MV-4-11 (cell line): Measurements from ENCODE around the gene ROBO4.

Experiments
- DNase-seq: peaks from one replicate; lab custom pipeline; 2025; lab: John Stamatoyannopoulos, UW

The ROBO4 gene

DNA sequence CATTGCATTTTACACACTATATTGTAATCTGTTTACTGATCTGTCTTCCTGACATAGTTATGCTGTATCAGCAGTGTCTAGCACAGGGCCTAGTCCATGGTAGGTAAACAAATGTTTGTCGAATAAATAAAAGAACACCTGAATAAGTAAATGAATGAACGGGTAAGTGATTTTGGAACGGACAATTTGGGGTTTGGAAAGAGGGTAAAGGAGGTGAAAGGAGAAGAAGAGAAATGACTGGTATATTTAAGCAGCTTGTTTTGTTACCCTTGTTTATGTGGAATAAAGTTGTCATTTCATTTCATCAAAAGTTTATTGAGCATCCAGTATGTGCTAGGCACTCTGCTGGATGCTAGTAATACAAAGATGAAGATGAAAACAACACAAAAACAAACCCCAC is 21.3 kb upstream of the ROBO4 start, which contains the start of gene HEPN1:
Gene HEPN1 (plus strand): TSS at position 301 of the 400 bp plus-strand sequence.
- no peak for DNase-seq

DNA sequence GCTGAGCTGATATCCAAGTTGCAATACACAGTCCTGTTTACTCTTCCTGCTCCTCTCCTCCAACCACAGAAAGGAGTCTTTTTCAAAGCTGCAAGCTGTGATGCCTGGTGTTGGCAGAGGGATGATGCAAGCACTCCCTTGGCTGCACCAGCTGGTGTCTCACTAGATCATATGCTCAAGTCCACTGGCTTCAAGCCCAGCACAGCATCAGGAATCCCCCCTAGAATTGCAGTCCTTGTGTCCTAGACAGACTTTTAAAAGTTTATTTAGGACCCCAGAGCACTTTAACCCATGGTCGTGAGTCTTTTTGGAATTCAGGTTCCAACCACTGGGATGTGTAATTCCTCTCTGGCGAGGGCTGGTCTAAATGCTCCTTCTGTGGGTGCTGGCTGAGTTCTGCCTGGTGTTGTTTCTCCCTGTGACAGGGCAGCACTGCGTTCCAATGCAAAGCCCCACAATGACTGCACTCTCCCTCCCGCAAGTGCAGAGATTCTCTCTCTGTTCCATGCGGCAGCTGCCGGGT is 19.5 kb upstream of the ROBO4 start:
- peak; percentile 55 for DNase-seq

DNA sequence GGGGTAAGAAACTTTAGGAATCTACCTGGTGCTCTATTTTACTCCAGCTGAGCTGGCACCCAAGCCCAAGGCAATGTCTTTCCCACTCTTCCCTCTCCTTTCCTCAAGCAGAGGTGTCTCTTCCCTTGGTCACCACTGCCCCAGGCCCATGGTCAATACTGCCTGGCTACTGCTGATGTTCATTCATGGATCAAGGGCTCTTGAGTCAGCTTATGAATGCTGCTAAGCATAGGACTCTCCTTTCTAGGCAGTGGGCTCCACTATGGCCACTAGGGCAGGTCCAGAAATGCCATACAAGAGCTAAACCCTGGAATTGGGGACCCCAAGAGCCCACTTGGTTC is 18.7 kb upstream of the ROBO4 start:
- DNase-seq = no peak

DNA sequence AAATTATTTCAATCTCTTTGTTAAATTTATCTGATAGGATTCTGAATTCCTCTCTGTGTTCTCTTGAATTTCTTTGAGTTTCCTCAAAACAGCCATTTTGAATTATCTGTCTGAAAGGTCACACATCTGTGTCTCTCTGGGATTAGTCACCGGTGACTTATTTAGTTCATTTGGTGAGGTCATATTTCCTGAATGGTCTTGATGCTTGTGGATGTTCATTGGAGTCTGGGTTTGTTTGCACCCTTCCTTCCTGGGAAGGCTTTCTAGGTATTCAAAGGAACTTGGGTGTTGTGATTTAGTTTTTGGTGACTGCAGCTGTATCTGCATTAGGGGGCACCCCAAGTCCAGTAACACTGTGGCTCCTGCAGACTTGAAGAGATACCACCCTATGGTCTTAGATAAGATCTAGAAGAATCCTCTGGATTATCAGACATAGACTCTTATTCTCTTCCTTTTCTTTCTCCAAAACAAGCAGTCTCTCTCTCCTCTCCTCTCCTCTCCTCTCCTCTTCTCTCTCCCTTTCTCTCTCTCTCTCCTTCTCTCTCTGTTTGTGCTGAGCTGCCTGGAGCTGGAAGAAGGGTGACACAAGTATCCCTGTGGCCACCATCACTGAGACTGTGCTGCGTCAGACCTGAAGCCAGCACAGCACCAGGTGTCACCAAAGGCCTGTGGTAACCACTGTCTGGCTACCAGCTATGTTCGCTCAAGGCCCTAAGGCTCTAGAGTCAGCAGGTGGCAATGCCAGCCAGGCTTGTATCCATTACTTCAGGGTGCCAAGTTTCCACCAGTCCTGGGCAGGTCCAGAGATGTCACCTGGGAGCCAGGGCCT is 18.1 kb upstream of the ROBO4 start:
- DNase-seq = no peak

DNA sequence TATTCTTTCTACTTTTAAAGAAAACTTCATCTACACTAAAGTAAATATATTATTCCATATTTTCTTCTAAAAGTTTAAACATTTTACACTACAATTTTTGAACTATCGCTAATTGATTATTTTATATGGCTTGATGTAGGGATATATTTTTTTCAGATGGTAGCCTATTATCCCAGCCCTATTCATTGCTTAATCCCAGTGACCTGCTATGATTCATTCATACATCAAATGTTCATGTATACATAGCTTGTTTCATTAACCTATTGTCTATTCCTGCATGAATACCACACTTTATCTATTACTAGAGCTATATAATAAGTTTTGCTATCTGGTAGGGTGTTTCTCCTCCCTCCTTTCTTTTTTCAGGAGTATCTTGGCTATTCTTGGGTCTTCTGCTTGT is 5.0 kb upstream of the ROBO4 start:
- no peak for DNase-seq

DNA sequence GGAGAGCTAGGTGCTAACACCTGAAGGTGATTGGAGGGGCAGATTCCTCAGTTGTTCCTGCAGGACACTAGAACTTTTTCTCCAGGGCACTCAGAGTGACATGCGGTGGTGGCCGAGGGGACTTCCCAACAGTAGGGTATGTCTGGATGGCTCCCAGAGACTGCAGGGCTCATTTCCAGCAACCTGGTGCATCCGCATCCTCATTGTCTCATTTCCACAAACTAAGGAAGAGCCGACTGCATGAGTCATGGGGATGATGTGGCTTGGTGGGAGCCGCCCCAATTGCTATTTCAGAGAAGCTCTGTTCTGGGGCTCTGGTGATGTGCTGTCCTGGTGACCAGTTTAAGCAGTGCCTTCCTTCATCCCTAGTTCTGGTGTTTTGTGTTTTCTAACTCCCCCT is 2.8 kb upstream of the ROBO4 start:
- DNase-seq = no peak

DNA sequence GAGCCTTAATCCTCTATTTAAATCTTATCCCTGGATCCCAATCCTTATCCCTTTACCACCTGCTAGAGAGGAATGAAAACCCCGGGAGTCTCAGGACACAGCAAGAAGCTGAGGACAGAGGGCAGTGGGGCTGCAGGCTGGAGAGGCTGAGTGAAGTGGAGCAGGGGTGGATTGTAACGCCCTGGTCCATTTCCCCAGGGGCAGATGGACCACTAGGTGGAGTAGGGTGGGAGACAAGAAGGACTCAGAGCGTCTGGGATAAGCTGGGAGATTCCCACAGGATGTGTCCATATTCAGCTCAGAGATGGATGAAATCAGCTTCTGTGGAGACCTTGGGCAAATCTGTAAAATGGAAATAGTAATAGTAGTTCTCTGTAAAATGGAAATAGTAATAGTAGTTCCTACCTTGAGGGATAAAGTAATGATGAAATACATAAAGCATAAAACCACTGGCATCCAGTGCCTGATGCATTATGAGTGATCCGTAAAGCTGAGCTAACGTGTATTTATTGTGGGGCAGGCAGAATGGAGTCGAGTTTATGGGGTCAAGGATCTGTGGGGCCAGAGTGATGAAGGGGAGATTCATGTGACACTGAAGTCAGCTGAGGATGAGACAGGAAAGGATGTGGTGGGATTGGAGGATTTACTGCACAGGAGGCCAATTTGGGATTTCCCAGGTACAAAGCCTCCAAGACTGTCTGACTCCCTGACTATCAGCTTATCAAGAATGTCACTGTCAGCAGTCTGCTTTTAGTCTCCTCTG is 1.9 kb upstream of the ROBO4 start:
- DNase-seq = no peak

DNA sequence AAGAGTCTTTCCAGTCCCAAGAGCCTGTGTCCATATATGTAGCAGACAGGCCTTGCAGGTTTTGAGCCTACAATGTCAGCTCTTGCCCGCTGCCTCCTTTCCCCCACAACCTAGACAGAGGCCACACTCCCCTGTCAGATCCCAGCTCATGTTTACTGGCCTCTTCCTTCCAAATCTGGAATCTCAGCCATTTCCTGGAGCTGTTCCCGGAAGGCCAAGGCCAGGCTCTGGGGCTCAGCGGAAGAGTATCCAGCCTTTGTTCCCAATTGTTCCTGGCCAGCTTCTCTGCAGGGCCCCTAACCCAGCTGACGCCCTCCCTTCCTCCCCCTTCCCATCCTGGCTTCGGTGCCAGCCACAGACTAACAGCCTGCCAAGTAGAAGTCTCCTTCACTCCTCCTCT is 1.0 kb upstream of the ROBO4 start:
- no peak for DNase-seq

DNA sequence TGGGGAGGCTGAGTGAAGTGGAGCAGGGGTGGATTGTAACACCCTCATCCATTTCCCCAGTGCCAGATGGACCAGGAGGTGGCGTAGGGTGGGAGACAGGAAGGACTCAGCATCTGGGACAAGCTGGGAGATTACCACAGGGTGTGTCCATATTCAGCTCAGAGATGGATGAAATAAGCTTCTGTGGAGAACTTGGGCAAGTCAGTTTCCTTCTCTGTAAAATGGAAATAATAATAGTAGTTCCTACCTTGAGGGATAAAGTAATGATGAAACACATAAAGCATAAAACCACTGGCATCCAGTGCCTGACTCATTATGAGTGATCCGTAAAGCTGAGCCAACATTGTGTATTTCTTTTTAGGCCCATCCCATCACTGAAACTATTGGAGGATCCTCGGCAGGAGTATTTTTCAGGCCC is 607 bp upstream of the ROBO4 start:
- DNase-seq = peak; percentile 11

DNA sequence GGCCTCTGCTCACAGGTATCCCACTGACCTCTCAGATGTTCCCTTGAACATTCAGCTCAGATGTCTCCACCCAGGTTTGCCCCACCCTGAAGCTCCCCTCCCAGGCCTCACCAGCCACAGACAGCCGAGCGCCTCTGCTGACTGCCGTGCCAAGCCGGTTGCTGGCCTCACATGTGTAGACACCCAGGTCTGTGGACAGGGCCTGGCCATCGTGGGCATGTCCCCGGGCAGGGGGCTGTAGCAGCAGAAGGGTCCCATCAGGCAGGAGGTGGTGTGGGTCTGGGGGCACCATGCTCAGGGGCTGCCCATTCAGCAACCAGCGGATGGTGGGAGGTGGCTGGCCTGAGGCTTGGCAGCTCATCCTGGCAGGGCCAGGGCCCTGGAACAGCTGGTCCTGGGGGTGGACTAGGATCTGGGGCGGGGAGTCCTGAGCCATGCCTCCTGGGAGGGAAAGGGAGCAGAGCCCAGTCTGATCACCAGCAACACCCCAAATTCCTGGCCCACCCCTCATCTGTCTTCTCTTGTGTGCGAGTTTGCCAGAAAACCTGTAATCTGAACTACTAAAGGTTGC is 759 bp downstream of the ROBO4 start:
- DNase-seq = no peak

DNA sequence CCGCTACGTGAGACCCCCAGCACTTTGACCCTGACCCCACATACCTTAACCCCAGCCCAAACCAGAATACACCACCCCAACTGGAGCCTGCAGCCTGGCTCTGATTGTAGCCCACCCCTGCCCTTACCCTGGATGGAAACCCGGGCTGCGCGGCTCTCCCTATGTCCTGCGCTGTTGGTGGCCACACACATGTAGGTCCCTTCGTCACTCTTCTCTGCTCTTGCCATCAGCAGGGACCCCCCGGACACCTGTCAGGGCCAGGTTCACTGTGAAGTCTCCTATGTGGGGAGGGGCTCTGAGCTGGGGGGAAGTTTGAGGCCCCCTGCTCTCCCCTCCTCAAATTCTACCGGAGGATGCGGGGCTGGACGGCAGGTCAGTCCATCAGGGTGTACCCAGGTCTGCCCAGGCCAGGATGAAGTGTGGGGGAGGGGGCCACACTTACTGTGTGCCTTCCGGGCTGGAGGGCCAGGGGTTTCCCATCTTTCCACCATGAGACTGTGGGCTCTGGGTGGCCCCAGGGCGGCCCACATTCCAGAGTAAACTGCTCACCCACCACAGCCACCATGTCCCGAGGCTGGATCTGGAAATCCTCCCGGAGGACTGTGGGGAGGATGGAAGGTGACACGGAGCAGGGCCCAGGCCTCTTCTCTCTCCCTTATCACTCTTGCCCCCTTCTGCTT is 1.5 kb downstream of the ROBO4 start:
- DNase-seq = no peak

DNA sequence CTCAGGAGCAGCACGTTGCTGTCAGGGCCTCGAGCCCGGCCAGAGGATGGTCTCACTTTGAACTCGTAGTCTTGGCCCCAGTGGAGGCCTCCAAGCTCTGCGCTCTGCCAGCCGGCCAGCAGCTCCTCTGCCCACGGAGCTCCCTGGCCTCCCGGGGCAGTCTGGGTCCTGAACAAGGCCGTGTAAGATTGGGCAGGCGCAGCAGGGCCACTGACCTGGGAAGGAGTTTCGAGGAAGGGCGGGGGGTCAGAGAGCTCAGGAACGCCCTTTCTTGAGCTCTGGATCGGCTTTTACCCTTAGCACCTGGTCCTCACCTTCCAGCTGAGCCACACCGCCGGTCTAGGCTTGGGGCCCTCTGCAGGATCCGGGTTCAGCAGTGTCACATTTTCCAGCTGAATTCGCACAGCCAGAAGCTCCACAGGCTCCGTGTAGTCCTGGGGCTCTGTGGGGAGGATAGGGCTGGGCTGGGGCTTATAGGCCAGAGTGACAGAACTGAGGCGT is 2.1 kb downstream of the ROBO4 start:
- no peak for DNase-seq

DNA sequence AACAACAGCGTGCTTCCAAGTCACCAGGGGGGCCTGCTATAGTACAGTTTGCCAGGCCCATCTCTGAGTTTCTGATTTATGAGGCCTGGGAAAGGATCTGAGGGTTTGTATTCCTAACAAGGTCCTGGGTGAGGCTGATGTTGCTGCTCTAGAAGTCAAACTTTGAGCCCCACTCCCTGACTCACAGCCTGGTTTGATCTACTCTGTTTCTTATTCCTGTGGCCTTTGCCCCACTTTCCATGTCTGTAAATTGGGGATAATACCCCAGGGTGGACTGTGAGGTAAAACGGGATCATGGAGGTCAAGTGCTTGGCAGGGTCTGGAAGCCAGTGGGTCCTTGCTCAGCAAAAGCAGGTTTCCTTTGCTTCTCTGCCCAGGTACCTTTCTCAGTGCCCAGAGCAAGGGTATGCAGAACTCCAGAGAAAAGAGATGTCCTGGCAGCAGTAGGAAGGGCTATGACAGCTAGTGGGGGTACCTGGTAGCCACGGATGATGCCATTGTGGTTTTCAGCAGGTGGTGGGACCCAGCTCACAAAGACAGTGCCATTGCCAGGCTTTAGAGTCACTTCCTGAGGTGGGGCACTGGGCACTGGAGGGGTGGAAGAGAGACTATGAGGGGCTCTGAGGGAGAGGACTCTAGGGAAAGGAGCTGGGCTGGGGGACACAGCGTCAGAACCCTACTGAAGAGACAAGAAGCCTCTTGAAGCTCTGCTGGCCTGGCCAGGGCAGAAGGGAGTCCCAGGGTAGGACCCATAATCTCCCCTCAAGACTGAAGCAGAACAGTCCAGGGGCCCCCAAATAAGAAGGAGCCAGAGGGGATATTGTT is 2.8 kb downstream of the ROBO4 start:
- no peak for DNase-seq

DNA sequence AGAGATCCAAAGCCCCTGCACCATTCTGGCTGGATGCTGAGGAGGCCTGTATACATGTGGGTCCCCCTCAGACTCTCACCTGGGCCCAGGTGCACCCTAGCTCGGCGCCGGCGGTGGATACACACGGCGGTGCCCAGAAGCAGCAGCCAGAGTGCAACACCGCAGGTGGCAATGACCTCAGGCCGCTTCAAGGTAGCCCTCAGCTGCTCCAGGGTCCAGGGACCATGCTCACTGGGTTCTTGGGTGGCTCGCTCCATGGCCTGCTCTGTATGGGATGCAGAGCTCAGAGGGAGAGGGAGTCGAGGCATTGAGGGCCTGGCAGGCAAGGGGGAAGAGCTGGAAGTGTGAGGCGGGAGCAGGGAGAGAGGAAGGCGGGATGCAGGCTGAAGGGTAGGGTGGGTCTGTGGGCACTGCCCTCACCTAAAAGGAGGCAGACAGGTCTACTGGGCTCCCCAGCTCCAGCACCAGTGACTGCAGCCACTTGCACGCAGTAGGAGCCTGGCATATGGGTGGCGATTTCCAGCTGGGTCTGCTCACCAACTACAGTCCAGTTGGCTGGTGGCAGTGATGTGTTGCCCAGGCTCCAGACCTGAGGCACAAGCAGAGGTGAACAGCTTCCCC is 3.8 kb downstream of the ROBO4 start:
- no peak for DNase-seq

DNA sequence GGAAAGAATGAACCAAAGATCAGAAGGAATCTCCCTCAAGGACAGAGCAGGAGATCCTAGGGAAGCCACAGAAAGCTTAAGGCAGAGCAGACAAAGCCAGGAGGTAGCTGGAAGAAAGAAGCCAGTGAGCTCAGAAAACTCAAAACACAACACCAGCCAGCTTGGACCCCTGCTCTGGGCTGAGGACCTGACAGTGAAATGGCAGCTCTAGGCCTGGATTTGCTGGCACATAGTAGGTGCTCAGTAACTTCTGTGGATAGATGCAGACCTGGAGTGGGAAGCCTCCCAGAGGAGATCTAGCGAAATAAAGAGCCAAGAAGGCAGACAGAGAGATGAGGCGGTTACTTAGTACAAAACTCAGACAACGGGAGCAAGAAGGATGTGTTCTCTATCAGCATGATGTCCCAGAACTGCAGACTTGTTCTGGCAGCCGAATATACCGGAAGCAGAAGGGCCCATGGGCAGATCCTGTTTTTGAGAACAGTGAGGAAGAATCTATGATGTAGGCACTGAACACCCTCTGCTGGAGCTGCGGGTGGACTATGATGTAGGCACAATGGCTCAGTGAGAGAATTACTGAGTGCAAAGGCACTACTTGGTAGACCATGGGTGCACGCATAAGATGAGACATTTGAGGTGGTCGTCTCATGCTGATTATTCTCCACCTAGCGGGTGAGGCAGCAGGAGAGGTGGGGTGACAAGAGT is 4.8 kb downstream of the ROBO4 start:
- DNase-seq = no peak

DNA sequence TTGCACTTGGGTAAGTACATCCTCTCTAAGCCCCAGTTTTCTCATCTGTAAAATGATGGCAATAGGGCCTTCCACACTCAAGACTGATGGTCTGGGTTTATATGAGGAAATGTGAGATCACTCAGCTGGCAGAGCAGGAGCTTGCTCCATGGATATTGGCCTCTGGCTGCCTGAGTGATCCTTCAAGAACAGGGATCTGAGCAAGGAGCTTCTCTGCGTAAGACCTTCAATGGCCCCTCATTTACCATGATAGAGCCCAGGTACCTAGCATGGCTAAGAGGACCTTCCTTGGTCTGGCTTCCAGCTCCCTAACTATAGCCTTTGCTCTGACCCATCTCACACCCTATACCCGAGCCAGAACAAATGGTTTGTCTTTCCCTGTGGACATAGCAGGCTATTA is 5.5 kb downstream of the ROBO4 start:
- DNase-seq = no peak

DNA sequence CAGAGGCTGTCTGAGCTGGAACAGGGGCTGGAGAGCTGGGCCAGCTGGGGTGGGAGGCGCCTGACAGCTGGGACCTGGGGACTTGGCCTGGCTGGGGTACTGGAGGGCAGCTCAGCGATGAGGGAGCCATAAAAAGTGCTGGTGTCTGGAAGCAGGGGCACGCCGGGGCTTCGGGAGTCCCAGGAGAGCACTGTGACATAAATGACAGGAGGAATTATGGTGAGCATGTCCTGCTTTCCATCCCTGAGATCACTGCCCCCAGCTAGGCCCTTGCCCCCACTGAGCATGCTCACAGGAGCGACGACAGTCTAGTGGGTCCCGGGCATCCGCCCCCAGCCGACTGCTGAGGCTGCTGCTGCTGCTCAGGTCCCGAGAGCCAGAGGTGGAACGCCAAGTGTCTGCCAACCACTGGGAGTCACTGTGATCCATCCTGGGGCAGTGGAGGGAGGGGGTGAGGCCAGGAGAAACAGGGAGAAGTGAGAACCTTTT is 6.2 kb downstream of the ROBO4 start:
- DNase-seq = peak; percentile 25

DNA sequence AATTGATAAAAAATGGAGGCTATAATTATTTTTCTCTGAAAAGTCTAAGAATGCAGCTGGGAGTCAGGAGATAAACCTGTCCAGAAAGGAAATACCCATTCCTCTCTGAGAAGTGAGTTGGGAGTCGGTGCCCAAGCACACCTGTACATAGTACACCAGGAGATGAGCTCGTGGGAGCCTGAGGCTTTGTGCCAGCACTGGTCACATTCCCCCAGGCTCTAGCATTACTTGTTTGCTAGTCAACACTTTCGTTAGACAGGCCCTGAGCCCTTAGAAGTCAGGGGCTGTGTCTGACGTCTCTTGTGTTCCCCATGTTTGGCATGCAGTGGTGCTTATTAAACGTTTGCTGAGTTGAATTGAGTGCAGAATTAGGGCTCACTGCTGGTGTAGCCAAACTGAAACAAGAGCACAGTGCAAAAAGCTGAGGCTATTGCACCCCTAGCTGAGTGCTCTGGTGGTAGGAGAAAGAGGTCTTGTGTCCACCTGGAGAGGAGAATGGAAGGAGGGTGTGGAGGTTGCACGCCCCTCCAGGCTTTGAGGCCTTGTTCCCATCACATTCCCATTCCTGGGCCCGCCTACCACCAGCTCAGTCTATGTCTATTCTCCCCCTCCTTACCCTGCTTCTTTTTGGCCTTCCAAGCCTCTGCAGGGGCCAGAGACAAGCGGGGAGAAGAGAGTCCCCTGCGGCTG is 6.8 kb downstream of the ROBO4 start:
- DNase-seq = no peak

DNA sequence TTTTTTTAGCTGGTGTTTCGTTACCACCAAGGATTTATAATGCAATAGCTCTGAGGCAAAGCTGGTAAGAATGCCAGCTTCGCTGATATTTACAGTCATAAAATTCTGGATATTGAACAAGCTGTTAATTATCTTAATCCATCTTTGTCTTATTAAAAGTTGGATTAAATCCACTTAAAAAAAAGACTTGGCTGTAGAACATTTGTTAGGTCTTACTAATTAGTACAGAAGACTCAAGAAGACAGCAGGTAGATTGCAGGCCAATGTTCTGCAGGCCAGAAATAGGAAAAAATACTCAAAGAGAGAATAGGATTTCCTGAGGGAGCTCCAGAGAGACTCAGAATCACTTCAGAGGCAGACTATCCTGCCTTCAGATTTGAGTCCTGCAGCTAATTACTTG is 7.5 kb downstream of the ROBO4 start:
- no peak for DNase-seq
